ENCODE results near the gene JMJD4. TPM values are rescaled to one million over a fixed set of nuclear protein-coding genes. Genes with fewer than 3 reads are reported as not detected.

Gene JMJD4
- total RNA-seq, 1 donor from 2014 or later: 17.8 TPM

GRCh38 chr1:227768640-227769039, 33.5 kb upstream of the JMJD4 start:
- TF ChIP-seq CTCF (IDR thresholded peaks at IDR 0.05): no peak
- no peak for DNase-seq (ENCODE audit: low spot score)
- Mint-ChIP-seq H3K27me3 (ENCODE audit: low read depth) (no peaks in the 10 kb centered on the region), H3K36me3 (ENCODE audit: low read depth) (peaks cover 25% of the 10 kb centered on the region), H3K4me1 (ENCODE audit: low read depth) (peaks cover 8% of the 10 kb centered on the region), H3K9me3 (ENCODE audit: low read depth) (no peaks in the 10 kb centered on the region), H3K27ac (ENCODE audit: unreplicated experiment) (no peak overlapping the region), H3K4me3 (ENCODE audit: unreplicated experiment) (no peak overlapping the region)

GRCh38 chr1:227768125-227768439, 33.0 kb upstream of the JMJD4 start:
- no peak for TF ChIP-seq CTCF (IDR thresholded peaks at IDR 0.05)
- no peaks in the 10 kb centered on the region for H3K9me3 Mint-ChIP-seq (ENCODE audit: low read depth)
- DNase-seq (ENCODE audit: low spot score): no peak

GRCh38 chr1:227767401-227768124, 32.5 kb upstream of the JMJD4 start:
- Mint-ChIP-seq H3K27ac (ENCODE audit: unreplicated experiment) (no peak overlapping the region), H3K4me3 (ENCODE audit: unreplicated experiment) (no peak overlapping the region), H3K36me3 (ENCODE audit: low read depth) (peaks cover 25% of the 10 kb centered on the region), H3K4me1 (ENCODE audit: low read depth) (peaks cover 16% of the 10 kb centered on the region), H3K27me3 (ENCODE audit: low read depth) (no peaks in the 10 kb centered on the region), H3K9me3 (ENCODE audit: low read depth) (no peaks in the 10 kb centered on the region)
- no peak for TF ChIP-seq CTCF (IDR thresholded peaks at IDR 0.05)
- DNase-seq (ENCODE audit: low spot score): no peak

More at GRCh38 chr1:227768125-227768439, 33.0 kb upstream of the JMJD4 start:
- Mint-ChIP-seq H3K36me3 (ENCODE audit: low read depth) (peaks cover 25% of the 10 kb centered on the region), H3K27ac (ENCODE audit: unreplicated experiment) (no peak overlapping the region), H3K4me1 (ENCODE audit: low read depth) (peaks cover 11% of the 10 kb centered on the region), H3K4me3 (ENCODE audit: unreplicated experiment) (no peak overlapping the region), H3K27me3 (ENCODE audit: low read depth) (no peaks in the 10 kb centered on the region)

- H3K27ac Mint-ChIP-seq (ENCODE audit: unreplicated experiment): no peak overlapping the region
- TF ChIP-seq CTCF (IDR thresholded peaks at IDR 0.05): no peak
- no peaks in the 10 kb centered on the region for H3K9me3 Mint-ChIP-seq (ENCODE audit: low read depth)
- no peak overlapping the region for H3K4me3 Mint-ChIP-seq (ENCODE audit: unreplicated experiment)
- H3K4me1 Mint-ChIP-seq (ENCODE audit: low read depth): peaks cover 22% of the 10 kb centered on the region
- no peak for DNase-seq (ENCODE audit: low spot score)
- no peaks in the 10 kb centered on the region for H3K27me3 Mint-ChIP-seq (ENCODE audit: low read depth)
- peaks cover 25% of the 10 kb centered on the region for H3K36me3 Mint-ChIP-seq (ENCODE audit: low read depth)
Measured at GRCh38 chr1:227766653-227767277, 31.7 kb upstream of the JMJD4 start.

- Mint-ChIP-seq H3K9me3 (ENCODE audit: low read depth) (no peaks in the 10 kb centered on the region), H3K4me3 (ENCODE audit: unreplicated experiment) (no peak overlapping the region), H3K4me1 (ENCODE audit: low read depth) (peaks cover 22% of the 10 kb centered on the region), H3K27me3 (ENCODE audit: low read depth) (no peaks in the 10 kb centered on the region), H3K27ac (ENCODE audit: unreplicated experiment) (no peak overlapping the region), H3K36me3 (ENCODE audit: low read depth) (peaks cover 25% of the 10 kb centered on the region)
- peak; percentile 89 for DNase-seq (ENCODE audit: low spot score)
- TF ChIP-seq CTCF (IDR thresholded peaks at IDR 0.05): no peak
Measured at GRCh38 chr1:227766015-227766634, 31.0 kb upstream of the JMJD4 start.
